HL-60 (cell line): ENCODE results near the gene RYR3.

ENCODE experiments used
- DNase-seq, 2 experiments: peaks; one replicate each; pipeline ENCODE4 v3.0.0-alpha.2; 2010 to 2020; ENCODE audit warnings: low read depth in 1 of 2, low spot score in 1 of 2
- H3K27ac ChIP-seq: fragments of 250-450 bp; sonication (Bioruptor Pico); replicated peaks from 2 replicates; pipeline ENCODE4 v1.5.1; 2020; ENCODE audit warnings: mild to moderate bottlenecking, moderate library complexity
- H3K27me3 ChIP-seq: fragments of 250-450 bp; sonication (Bioruptor Pico); 2 replicates; pipeline ENCODE4 v1.5.1; 2021; ENCODE audit warnings: mild to moderate bottlenecking, moderate library complexity; ENCODE audit not compliant: insufficient read depth, poor library complexity, severe bottlenecking
- H3K4me3 ChIP-seq: replicated peaks from 2 replicates; pipeline ENCODE4 v1.5.1; 2011; ENCODE audit warnings: mild to moderate bottlenecking, control low read depth, low read length; ENCODE audit not compliant: insufficient read depth
- GABPA ChIP-seq: IDR thresholded peaks from 2 replicates; pipeline ENCODE4 v1.6.1; 2012; ENCODE audit warnings: low read depth
- POLR2AphosphoS5 ChIP-seq: IDR thresholded peaks from 2 replicates; pipeline ENCODE4 v1.6.1; 2012; ENCODE audit warnings: low read depth
- SPI1 ChIP-seq: IDR thresholded peaks from 2 replicates; pipeline ENCODE4 v1.6.1; 2012; ENCODE audit warnings: low read depth, mild to moderate bottlenecking, borderline replicate concordance
- TF ChIP-seq, protein P1 (sequence below): IDR thresholded peaks from one replicate; pipeline ENCODE4 v1.5.1; 2011; ENCODE audit warnings: low read length, control low read depth, inconsistent platforms; ENCODE audit not compliant: insufficient read depth
- TF ChIP-seq, protein P2 (sequence below): IDR thresholded peaks from 2 replicates; pipeline ENCODE4 v1.6.1; 2012; ENCODE audit warnings: low read depth; ENCODE audit not compliant: insufficient replicate concordance

Gene RYR3

DNA sequence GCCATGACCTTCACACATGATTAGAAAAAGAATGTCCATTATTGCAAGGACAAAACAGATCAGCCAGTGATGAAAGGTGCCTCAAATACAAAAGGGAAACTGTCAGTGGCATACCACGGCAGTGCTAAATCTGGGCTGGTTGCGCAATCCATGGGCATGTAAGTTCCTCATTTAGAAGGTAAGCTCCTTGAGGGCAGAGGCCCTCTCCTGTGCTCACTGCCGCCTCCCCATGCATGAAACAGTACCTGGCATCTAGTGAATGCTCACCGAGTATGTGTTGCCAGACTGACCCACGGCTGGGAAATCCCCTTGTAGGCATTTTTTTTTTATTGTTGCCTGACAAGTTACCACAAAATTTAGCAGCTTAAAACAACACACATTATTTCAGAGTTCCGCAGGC, 345.4 kb downstream of the RYR3 start:
- peak; percentile 6 to 34 for DNase-seq
- TF ChIP-seq, protein P1, sequence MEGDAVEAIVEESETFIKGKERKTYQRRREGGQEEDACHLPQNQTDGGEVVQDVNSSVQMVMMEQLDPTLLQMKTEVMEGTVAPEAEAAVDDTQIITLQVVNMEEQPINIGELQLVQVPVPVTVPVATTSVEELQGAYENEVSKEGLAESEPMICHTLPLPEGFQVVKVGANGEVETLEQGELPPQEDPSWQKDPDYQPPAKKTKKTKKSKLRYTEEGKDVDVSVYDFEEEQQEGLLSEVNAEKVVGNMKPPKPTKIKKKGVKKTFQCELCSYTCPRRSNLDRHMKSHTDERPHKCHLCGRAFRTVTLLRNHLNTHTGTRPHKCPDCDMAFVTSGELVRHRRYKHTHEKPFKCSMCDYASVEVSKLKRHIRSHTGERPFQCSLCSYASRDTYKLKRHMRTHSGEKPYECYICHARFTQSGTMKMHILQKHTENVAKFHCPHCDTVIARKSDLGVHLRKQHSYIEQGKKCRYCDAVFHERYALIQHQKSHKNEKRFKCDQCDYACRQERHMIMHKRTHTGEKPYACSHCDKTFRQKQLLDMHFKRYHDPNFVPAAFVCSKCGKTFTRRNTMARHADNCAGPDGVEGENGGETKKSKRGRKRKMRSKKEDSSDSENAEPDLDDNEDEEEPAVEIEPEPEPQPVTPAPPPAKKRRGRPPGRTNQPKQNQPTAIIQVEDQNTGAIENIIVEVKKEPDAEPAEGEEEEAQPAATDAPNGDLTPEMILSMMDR = no peak
- TF ChIP-seq GABPA (no peak), POLR2AphosphoS5 (no peak)
- Histone ChIP-seq H3K27me3 (no peaks in the 10 kb centered on the region), H3K27ac (no peak overlapping the region), H3K4me3 (no peak overlapping the region)

DNA sequence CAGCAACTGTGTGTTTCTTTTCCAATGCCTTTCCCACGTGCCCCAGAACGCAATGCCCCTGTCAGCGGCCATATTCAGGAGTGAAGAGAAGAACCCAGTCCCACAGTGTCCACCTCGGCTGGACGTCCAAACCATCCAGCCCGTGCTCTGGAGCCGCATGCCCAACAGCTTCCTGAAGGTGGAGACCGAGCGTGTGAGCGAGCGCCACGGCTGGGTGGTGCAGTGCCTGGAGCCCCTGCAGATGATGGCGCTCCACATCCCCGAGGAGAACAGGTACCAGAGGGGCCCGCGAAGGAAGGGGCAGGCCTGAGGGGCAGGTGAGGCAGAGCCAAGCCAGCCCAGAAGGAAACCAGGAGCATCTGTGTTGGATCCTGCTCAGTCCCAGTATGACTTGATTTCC, 349.4 kb downstream of the RYR3 start:
- Histone ChIP-seq H3K27me3 (no peaks in the 10 kb centered on the region), H3K27ac (no peak overlapping the region), H3K4me3 (no peak overlapping the region)
- no peak for DNase-seq
- TF ChIP-seq, protein P1 = no peak
- TF ChIP-seq, protein P2, sequence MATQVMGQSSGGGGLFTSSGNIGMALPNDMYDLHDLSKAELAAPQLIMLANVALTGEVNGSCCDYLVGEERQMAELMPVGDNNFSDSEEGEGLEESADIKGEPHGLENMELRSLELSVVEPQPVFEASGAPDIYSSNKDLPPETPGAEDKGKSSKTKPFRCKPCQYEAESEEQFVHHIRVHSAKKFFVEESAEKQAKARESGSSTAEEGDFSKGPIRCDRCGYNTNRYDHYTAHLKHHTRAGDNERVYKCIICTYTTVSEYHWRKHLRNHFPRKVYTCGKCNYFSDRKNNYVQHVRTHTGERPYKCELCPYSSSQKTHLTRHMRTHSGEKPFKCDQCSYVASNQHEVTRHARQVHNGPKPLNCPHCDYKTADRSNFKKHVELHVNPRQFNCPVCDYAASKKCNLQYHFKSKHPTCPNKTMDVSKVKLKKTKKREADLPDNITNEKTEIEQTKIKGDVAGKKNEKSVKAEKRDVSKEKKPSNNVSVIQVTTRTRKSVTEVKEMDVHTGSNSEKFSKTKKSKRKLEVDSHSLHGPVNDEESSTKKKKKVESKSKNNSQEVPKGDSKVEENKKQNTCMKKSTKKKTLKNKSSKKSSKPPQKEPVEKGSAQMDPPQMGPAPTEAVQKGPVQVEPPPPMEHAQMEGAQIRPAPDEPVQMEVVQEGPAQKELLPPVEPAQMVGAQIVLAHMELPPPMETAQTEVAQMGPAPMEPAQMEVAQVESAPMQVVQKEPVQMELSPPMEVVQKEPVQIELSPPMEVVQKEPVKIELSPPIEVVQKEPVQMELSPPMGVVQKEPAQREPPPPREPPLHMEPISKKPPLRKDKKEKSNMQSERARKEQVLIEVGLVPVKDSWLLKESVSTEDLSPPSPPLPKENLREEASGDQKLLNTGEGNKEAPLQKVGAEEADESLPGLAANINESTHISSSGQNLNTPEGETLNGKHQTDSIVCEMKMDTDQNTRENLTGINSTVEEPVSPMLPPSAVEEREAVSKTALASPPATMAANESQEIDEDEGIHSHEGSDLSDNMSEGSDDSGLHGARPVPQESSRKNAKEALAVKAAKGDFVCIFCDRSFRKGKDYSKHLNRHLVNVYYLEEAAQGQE = no peak
- TF ChIP-seq GABPA = no peak
- no peak for TF ChIP-seq POLR2AphosphoS5
- TF ChIP-seq SPI1 = no peak

DNA sequence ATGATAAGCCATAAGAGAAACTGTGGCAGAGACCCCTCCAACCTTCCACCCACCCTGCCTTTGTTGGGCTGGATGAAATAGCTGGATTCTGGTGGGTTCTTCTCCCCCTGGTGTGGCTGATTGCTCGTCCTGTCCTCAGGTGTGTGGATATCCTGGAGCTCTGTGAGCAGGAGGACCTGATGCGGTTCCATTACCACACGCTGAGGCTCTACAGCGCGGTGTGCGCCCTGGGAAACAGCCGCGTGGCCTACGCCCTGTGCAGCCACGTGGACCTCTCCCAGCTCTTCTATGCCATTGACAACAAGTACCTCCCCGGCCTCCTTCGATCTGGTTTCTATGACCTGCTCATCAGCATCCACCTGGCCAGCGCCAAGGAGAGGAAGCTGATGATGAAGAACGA, 351.2 kb downstream of the RYR3 start:
- Histone ChIP-seq H3K4me3 (no peak overlapping the region), H3K27ac (no peak overlapping the region), H3K27me3 (no peaks in the 10 kb centered on the region)
- TF ChIP-seq, protein P1 = no peak
- TF ChIP-seq SPI1 (no peak), GABPA (no peak), POLR2AphosphoS5 (no peak)
- TF ChIP-seq, protein P2 = no peak
- no peak for DNase-seq

DNA sequence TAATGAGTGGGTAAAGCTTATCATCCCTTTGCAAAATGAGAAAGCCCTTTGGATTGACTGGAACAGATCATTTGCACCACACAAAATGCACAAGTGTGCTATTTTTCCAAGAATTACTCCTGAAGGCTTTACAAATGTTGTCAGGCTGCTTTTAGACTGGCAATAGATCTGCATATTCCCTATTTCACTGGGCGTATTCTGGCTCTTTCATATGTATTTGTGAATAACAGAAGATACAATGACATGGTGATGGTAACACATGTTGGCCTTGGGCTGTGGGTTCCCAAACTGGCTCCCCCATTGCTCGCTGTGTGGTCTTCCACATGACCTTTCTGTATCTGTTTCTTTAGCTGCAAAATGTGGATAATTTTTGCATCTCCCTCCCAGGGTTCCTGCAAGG, 354.2 kb downstream of the RYR3 start:
- H3K27me3 ChIP-seq = no peaks in the 10 kb centered on the region
- DNase-seq = no peak
- no peak overlapping the region for H3K27ac ChIP-seq
- H3K4me3 ChIP-seq = no peak overlapping the region
- TF ChIP-seq SPI1 (no peak), POLR2AphosphoS5 (no peak), GABPA (no peak)
- TF ChIP-seq, protein P2 = no peak
- TF ChIP-seq, protein P1 = no peak
